LoVo (cell line): Measurements from ENCODE around the gene ZNF783.
"Not testable (repeated sequence)": the region's sequence is repeated elsewhere in the genome, so short reads cannot be mapped to it uniquely, and the experiment has no call there.

Experiments
- DNase-seq: peaks from one replicate; pipeline ENCODE4 v3.0.0-alpha.2; 2016; ENCODE audit warnings: low spot score

The ZNF783 gene

GRCh38 chr7:149300620-149301285, 38.8 kb downstream of the ZNF783 start:
- no peak for DNase-seq

- DNase-seq, result no peak
Measured at GRCh38 chr7:149302222-149302621, 40.2 kb downstream of the ZNF783 start.

DNA sequence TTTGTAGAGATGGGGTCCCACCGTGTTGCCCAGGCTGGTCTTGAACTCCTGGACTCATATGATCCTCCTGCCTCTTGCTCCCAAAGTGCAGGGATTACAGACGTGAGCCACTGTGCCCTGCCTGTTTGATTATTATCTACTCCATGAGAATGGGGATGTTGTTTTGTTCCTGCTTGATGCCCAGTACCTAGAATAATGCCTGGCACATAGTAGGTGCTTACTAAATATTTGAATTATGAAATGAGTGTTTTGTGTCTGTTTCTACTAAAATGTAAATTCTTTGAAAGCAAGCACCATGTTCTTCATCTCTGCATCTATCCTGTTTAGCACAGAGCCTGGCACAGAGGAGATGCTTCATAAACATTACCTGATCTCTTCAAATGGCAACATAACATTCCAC, 40.9 kb downstream of the ZNF783 start:
- DNase-seq, result no peak

GRCh38 chr7:149304006-149304405, 42.0 kb downstream of the ZNF783 start:
- DNase-seq, result no peak

- DNase-seq, result no peak
Measured at GRCh38 chr7:149306854-149307253, 44.9 kb downstream of the ZNF783 start.

DNA sequence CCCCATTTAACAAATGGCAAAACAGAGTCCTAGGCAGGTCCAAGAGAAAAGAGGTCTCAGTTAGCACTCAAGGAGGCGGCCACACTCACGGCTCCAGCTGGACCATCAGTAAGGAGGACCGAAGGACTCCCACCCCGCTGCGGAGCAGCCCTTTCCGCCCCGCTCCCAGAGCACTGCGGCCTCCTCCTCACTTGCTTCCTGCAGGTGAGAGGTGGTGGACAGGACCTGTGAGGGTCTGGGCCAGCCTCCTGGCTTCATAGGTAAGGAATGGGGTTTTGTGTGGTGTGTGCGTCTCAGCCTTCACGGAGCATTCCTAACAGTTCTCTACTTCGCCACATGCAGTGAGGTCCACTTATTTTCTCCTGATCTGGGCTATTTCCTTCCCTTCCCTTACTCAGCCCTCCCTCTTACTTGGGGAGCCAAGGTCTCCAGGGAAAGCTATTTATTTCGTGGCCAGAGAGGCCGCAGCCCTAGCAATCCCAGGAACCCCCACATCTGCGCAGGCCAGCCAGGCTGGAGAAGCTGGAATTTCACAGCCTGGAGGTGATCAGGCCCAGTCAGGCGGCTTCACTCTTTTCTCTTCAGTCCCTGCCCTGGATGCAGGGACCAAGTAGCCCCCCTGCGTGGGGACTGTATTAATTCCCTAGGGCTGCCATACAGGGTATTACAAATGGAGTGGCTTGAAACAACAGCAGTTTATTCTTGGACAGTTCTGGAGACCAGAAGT, 45.9 kb downstream of the ZNF783 start:
- DNase-seq, result no peak

DNA sequence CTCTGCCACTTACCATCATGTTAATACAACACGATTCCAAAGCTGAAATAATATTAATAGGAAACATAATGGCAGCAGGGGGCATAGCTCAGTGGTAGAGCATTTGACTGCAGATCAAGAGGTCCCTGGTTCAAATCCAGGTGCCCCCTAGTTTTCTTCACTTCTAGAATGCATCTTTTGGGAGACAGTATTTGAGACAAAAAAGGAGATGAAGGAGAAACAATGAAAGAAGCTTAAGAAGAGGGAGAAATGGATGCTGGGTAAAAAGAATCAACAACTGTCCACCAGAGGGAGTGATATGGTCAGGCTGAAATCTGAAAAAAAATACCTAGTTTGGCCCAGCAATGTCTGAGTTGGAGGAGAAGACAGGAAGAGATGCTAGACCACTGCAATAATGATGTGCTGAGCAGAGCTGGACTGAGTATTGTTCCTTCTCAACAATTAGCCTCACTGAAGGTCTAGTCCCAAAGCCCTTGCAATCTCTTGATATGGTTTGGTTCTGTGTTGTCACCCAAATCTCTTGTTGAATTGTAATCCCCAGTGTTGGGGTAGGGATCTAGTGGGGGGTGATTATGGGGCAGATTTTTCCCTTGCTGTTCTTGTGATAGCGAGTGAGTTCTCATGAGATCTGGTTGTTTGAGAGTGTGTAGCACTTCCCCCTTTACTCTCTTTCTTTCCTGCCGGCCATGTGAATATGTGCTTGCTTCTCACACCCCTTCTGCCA, 48.3 kb downstream of the ZNF783 start:
- peak; percentile 64 for DNase-seq

GRCh38 chr7:149310990-149311573, 49.1 kb downstream of the ZNF783 start:
- no peak for DNase-seq

- no peak for DNase-seq
Measured at GRCh38 chr7:149313981-149314380, 52.0 kb downstream of the ZNF783 start.

- DNase-seq, result no peak
Measured at GRCh38 chr7:149316606-149317005, 54.6 kb downstream of the ZNF783 start.

GRCh38 chr7:149317496-149317895, 55.5 kb downstream of the ZNF783 start:
- no peak for DNase-seq

DNA sequence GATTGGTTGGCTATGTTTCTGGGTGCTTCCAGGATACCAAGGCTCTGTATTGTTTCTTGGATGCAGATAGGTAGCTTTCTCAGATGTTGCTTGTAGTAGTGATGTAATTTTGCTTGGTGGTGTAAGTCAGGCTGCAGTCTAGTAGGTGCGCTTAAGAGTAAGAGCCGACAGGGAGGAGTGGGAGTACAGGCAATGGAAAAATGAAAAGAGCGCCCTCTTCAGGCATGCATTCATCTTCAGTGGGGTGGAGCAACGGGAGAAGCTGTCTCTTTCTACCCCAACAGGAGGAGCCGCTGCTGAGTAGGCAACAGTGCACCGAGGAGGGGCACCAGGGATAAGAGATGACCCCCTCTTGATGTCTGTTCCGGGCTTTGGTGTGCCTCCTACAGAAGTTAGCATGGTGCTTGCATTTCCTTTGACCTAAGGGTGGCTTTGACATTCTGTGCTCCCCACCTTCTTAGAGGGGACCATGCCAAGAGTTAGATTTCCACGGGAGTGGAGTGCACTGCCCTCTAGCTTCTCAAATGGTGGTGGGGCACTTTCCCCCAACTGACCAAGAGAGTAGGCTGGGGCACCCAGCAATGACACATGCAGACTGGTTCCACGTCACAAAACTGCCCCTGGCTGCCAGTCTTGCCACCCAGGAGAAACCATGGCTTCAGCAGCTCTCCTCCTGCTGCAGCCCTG, 56.1 kb downstream of the ZNF783 start:
- DNase-seq, result no peak

DNA sequence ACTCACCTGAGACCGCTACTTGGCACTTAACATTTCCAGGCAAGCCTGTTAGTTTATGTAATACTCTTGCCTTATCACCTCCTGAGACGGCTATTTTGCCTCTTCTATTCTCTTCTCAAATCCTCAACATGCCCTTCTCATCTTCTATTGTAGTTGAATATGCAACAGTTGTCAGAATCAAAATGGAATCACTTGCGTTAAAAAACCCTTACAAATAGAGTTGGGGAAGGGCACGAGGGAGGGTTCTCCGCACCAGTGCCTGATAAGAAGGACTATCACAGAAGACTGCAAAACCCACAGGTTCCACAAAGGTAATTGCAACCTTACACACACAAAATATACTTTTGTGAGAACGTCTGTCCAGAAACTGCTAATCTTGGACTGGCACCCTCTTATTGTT, 57.4 kb downstream of the ZNF783 start:
- DNase-seq, result no peak

GRCh38 chr7:149320313-149321124, 58.5 kb downstream of the ZNF783 start:
- DNase-seq, result no peak

DNA sequence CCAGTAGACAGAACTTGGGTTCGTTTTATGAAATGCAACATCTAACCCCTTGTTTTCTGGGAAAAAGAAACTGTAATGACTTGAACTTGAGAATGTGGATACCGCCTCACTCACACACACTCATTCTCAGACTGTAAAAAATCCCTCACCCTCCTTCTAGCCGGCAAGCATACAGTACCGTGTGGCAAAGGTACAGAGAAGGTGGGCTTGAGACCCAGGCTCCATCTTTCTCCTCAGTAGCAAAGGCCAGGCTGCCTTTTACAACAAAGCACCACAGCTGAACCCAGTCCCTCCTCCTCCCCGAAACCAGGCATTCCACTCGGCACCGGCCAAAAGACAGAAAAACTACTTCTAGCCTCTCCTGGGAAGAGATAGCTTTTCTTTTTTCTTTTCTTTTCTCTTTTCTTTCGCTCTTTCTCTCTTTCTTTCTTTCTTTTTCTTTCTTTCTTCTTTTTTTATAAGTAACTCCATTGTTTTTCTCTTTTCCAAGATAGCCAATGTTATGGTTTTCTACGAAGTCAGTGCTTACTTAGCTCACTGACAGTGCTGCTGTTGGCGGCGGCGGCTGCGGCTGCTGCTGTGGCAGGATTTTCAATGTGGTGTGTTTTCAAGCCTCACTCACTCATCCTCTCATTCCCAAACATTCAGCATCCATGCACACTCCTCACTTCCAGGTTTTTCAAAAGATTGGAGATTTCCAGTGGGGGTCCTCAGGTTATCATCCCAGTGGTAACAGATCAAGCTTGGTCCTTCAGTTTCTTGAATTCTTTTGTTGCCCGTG, 59.3 kb downstream of the ZNF783 start:
- not testable (repeated sequence) for DNase-seq

GRCh38 chr7:149321978-149322541, 60.1 kb downstream of the ZNF783 start:
- DNase-seq, result no peak

DNA sequence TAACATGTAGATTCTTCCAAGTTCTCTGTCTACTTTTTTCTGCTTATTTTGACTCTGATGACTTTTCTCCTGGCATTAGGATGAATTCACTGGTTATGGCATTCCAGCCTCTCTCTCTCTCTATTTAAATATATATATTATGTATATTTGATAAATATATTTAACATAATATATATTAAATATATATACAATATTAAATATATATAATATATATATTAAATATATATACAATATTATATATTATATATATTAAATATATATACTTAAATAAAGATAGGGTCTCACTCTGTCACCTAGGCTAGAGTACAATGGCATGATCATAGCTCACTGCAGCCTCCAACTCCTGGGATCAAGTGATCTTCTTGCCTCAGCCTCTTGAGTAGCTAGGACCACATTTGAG, 60.7 kb downstream of the ZNF783 start:
- no peak for DNase-seq

DNA sequence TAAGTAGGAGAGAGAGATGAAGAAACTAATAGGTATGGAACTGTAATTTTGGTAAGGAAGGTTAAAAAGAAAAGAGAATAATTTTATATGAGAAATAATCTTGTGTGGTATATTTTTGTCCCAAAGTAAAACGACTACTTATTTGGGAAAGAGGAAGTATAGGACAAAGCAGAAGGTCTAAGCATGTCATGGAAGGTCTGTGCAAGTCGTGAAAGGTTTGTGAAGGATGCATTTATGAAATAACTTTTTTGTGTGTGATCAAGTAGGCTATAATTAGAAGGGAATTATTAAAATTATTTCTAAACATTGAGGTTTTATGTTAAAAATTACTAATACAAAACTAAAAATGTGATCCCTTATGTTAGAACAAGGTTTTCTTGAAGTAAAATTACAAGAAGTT, 63.3 kb downstream of the ZNF783 start:
- DNase-seq, result no peak

DNA sequence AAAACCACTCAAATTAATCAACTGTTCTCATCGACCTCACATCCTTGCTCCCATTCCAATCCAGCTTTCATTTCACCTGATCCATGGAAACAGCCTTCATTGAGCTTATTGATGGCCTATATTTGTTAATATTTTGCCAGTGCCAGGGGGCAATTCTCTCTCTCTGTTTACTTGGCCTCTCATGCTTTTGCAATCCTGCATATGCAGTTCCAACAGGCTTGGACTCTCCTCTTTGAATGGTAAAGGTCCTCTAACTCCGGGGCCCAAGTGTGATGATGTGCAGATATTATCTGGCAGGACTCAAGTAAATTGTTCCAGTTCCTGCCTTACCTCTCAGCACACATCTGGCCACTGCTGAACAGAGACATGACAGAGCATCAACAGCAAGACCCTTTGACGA, 67.3 kb downstream of the ZNF783 start:
- no peak for DNase-seq

DNA sequence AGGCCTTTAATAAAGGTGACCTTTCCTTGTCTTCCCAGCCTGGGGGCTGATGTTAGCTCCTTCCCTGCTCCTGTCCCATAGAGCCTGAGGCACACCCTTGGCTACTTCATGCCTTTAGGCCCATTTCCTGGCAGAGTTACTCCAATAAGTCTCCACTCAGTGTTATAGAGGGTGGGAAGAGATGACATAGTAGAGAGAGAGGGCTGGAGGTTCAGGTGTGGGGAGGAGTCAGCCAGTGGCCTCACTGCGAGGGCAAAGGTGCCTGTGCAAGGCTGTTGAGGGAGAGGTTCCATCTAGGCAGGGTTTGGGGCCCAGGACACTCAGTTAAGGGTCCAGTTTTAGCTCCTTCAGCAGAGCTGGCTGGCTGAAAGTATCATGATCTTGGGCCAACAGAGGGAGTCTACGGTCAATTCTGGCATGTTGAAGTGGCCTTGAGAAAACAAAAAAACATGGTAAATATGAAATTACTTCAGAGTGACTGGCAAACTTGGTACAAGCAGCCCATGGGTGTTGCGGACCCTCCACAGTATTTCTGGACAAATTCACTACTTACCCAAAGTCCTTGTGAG, 67.9 kb downstream of the ZNF783 start:
- DNase-seq, result no peak
